HG02623 (cell line): Measurements from ENCODE around the gene ISL2.

Source experiments
- ATAC-seq: cut with Tn5 transposase; IDR thresholded peaks from one replicate; pipeline ENCODE4 v1.9.1; 2021; ENCODE audit warnings: moderate library complexity; ENCODE audit not compliant: unreplicated experiment

Gene ISL2

GRCh38 chr15:76341366-76342057, 4.9 kb downstream of the ISL2 start:
- no peak for ATAC-seq

DNA sequence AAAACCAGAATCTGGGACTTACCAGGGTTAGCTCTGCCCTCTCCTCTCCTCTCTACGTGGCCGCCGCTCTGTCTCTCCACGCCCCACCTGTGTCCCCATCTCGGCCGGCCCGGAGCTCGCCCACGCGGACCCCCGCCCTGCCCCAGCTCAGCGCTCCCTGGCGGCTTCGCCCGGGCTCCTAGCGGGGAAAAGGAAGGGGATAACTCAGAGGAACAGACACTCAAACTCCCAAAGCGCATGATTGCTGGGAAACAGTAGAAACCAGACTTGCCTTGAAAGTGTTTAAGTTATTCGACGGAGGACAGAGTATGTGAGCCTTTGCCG, 5.4 kb downstream of the ISL2 start:
- ATAC-seq: no peak

GRCh38 chr15:76342382-76343201, 6.0 kb downstream of the ISL2 start:
- no peak for ATAC-seq

GRCh38 chr15:76343313-76343996, 6.9 kb downstream of the ISL2 start:
- no peak for ATAC-seq

DNA sequence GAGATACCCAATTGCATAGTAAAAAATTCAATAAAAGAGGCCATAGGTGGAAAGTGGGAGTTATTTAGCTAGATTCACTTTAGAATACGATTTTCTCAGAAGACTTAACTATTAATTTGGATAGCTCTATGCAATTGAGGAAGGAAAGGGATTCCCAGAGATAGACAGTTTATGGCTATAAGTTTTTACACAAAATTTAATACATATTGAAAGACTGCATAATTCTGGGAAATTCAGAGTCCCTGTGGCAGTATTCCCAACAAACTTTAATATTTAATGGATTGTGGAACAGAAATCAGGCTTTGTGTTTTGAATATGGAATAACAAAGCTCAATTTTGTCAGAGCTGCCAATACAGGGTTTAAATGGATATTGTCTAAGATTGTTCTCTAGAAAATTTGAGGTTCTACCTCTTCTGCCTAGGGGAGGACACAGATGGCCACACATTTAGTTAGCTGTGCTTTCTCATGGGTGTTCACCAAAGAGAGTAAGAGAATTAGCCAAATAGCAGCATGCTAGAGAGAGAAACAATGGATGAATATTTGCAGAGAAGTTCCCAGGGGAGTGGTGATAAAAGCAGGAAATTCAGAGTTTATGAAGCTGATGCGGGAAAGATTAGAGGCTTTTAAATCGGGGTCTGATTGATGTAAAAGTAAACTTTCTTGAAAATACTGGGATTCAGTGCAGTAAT, 8.5 kb downstream of the ISL2 start:
- ATAC-seq: no peak

DNA sequence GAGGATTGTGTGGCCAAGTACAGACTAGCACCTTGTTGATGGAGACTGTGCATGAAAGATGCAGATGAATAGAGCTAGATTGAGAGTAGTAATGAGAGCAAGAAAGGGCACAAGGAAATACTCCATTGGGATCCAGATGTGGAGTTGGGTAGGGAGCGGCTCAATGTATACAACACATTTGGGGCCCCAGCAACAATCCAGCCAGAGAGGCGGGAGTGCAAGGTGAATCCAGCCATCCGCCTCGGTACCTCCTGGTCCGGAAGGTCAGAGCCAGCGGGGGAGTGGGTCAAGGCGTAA, 9.0 kb downstream of the ISL2 start:
- ATAC-seq: no peak

DNA sequence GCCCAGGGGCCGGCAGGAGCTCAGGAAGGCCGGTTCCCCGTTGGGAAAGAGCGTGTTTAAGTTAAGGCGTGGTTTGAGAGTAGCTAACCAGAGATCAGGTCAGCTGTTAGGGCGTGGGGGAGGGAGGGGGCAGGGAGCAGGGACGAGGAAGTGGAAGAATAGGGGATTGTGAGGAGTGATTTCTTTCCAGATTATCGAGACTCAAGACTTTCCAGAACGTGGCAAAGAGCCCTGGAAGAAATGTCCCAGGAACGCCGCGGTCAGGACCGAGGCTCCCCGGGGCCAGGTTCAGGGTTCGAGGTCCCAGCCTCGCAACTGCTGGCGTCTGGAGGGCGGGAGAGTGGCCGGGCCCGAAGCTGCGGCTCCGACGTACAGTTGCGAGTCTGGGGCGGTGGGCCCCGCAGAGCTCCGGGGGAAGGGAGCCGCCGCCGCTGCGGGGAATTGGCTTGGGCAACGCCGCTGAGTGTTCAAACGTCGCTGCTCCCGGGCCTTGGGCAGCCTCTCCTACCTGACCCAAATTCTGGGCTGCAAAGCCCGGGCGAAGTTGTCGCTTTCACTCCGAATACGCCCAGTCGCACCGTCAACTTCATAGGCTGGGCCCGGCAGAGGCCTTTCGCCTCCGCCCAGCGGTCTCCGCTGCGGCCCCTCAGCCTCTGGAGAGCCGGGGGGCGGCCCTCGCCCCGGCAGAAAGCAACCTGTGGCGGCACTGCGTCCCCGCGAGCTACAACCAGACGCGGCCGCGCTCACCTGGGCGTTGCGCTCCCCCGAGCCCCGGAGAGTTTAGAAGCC, 9.5 kb downstream of the ISL2 start:
- no peak for ATAC-seq

DNA sequence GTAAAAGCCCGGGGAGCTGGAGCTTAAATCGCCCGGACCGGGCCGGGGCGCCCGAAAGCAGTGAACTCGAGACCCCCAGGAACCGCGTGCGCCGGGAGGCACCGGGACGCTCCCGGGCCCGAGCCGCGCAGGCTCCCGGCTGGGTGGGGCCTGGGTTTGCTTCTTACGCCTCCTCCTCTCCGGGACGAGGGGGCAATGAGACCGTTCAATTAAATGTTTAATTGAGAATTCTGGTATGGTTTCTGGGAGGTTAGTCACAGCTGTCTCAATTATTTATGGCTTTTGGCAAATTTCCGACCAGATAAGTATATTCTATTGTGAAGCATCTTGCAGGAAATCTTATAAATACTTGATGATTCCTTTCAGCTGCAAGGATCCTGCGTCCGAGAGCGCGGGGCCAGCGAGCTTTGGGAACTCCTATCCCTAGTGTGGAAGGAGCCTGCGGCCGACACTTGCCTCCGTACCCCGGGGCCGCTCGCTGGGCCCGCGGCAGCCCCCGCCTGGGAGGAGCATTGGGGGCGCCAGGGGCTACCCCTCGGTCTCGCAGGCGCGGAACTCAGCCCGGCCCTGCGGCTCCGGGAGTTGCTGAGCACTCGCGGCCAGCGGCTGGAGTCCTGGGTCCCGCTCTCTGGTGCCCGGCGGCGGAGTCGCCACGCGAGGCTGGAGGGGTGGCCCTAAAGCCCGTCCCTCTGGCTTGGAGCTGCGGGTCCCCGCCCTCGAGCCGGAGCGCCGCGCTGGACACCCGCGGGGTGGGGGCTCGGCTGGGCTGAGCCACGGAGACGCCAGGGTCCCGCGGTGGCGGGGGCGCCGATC, 10.3 kb downstream of the ISL2 start:
- ATAC-seq: no peak

- no peak for ATAC-seq
Observed at GRCh38 chr15:76347482-76348055, 11.0 kb downstream of the ISL2 start.

- no peak for ATAC-seq
Observed at GRCh38 chr15:76349301-76350070, 12.9 kb downstream of the ISL2 start.

DNA sequence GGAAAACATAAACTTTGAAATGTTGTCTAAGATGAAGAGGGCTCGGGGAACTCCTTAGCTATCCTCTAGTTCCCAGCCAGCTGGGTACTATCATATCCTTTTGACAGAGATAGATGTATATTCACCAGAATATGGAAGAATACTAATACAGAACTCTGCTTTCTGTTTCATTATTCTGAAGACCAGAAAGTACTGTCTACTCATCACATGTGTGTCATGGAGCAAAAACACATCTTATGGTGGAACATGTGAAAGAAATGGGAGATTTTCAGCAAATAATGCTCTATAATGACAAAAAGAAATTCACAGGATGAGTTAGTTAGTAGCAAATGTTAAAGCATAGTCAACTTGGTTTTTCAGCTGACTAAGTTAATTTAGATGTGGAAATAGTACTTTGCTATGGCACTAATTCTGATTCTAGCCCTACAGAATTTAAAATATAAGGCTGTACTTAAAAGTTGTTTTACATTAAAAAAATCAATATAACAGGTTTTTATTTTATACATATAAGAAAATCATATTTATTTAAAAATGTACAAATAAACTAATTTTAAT, 16.5 kb downstream of the ISL2 start:
- ATAC-seq: no peak

- no peak for ATAC-seq
Observed at GRCh38 chr15:76353903-76354302, 17.3 kb downstream of the ISL2 start.

DNA sequence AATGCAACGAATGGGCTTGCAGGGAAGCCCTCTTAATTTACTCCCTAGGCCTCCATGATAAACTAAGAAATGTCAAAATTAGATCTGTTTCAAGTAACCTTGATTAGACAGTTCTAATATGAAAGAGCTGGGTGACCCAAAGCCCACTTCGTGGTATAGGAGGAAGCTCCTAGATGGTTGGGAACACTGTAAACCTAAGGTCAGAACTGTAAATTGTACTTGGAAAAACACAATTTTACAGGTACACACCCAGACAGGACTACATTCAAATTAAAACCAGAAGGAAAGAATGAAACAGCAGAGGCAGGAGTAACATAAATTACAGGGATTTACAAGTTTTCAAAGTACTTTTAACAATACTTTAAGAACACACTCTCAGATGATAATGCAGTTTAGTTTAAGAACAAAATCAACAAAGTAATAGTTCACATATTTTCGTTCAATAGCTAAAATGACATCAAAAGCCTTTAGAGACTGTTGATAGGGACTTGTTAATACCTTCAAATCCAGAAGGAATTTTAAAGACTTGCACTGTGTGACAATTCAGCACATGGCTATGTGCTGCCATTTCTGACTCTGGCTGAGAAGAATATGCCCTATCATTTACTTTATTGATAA, 18.4 kb downstream of the ISL2 start:
- no peak for ATAC-seq

DNA sequence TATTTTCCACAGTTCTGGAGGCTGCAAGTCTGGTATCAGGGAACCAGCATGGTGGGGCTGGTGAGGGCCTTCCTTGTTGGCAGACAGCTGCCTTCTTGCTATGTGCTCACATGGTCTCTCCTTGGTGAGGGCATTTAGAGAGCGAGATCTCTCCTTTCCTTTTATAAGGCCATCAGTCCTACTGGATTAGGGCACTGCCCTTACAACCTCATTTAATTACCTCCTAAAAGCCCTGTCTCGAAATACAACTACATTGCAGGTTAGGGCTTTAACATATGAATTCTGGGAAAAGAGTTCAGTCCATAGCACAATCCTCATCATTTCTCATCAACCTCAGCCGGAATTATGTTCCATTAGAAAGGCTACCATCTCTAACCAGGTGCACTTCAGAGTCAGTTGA, 21.9 kb downstream of the ISL2 start:
- ATAC-seq: no peak

GRCh38 chr15:76359152-76359551, 22.6 kb downstream of the ISL2 start:
- ATAC-seq: no peak

GRCh38 chr15:76360416-76360815, 23.8 kb downstream of the ISL2 start:
- no peak for ATAC-seq

GRCh38 chr15:76363251-76363650, 26.7 kb downstream of the ISL2 start:
- ATAC-seq: no peak

DNA sequence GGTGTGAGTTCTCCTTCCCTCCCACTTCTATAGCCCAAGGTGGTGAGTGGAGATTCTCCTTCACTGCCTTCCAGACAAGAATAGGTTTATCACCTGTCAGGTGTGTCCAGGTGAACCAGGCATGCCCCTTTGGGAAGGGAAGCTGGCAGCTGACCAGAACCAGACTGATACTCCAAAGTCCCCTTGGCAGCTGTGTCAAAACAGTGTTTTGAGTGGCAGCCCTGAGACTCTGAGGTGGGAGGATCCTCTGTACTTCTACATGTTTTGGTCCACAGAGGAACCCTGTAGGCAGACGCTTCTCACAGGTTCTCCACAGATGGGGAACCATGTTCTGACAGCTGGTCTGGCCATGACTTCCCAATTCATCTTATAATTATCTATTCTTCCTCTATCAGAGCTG, 30.1 kb downstream of the ISL2 start:
- no peak for ATAC-seq
